GM12878 (cell line): ENCODE results near the gene DALRD3.

Experiments
- CTCF ChIP-seq, 3 experiments: IDR thresholded peaks in 2 of 3; conservative IDR thresholded peaks in 1 of 3; 2 replicates each; pipeline ENCODE4 v1.5.1; 2011; ENCODE audit warnings: low read depth in 3 of 3, low read length in 3 of 3, mild to moderate bottlenecking in 3 of 3, control low read depth in 2 of 3, moderate library complexity in 2 of 3, inconsistent platforms in 1 of 3, mixed read lengths in 1 of 3; ENCODE audit not compliant: control insufficient read depth in 2 of 3, insufficient read depth in 1 of 3; ENCODE audit errors: extremely low read depth in 1 of 3
- ETV6 ChIP-seq, 2 experiments: fragments of 450-650 bp in 1 of 2; IDR thresholded peaks in 1 of 2; conservative IDR thresholded peaks in 1 of 2; 2 replicates each; pipeline ENCODE4 v1.6.1; 2014; ENCODE audit warnings: antibody characterized with exemption in 1 of 2, borderline replicate concordance in 1 of 2, low read depth in 1 of 2, mild to moderate bottlenecking in 1 of 2, moderate library complexity in 1 of 2
- POLR2A ChIP-seq: IDR thresholded peaks from 2 replicates; pipeline ENCODE4 v1.6.1; 2011; ENCODE audit warnings: low read depth, mild to moderate bottlenecking, low read length
- RAD21 ChIP-seq: IDR thresholded peaks from 2 replicates; pipeline ENCODE4 v1.6.1; 2011; ENCODE audit warnings: mild to moderate bottlenecking, low read depth, low read length, moderate library complexity; ENCODE audit not compliant: insufficient read depth
- SMC3 ChIP-seq: IDR thresholded peaks from 2 replicates; pipeline ENCODE4 v1.6.1; 2011; ENCODE audit warnings: low read length, improper control_type of control experiment, borderline replicate concordance
- TAF1 ChIP-seq: IDR thresholded peaks from 2 replicates; pipeline ENCODE4 v1.6.1; 2011; ENCODE audit warnings: mild to moderate bottlenecking, low read depth, low read length, borderline replicate concordance
- YY1 ChIP-seq: IDR thresholded peaks from 2 replicates; pipeline ENCODE4 v1.6.1; 2011; ENCODE audit warnings: low read depth, mild to moderate bottlenecking, low read length
- ZNF592 ChIP-seq: fragments of 450-650 bp; IDR thresholded peaks from 2 replicates; pipeline ENCODE4 v1.6.1; 2017; ENCODE audit warnings: mild to moderate bottlenecking, moderate library complexity

- TF ChIP-seq TAF1 (no peak), ETV6 (conservative IDR thresholded peaks at IDR 0.05 in 1 of 2, IDR thresholded peaks at IDR 0.05 in 1 of 2; ENCODE audit: borderline replicate concordance in 1 of 2, low read depth in 1 of 2) (no peak), YY1 (no peak), POLR2A (no peak), ZNF592 (no peak), SMC3 (no peak), CTCF (IDR thresholded peaks at IDR 0.05 in 2 of 3, conservative IDR thresholded peaks at IDR 0.05 in 1 of 3; ENCODE audit: control insufficient read depth in 2 of 3, extremely low read depth in 1 of 3, insufficient read depth in 1 of 3, low read depth in 3 of 3, low read length in 3 of 3) (no peak), RAD21 (no peak)
These were observed 16.3 kb upstream of the DALRD3 start for GRCh38 chr3:49034650-49035049.
